Esophagus mucosa (tissue), 1 donor: ENCODE measurements around the gene L3MBTL4. TPM values are rescaled to one million over a fixed set of nuclear protein-coding genes. Genes with fewer than 3 reads are reported as not detected.
"Not testable (repeated sequence)": the region's sequence is repeated elsewhere in the genome, so short reads cannot be mapped to it uniquely, and the experiment has no call there.

Experiments
- ATAC-seq: fragments of 200-7000 bp; cut with Tn5 transposase; one replicate; pipeline ENCODE4 v1.9.1; 2020
- total RNA-seq: library from RNA; stranded (reverse); gene quantifications from one replicate; pipeline ENCODE4 v1.2.4, GENCODE V29; 2023
- donor health status: DM: yes; HTN: yes; CAD: no.

Gene L3MBTL4
- total RNA-seq, 1 donor from 2014 or later, result 4.8 TPM

DNA sequence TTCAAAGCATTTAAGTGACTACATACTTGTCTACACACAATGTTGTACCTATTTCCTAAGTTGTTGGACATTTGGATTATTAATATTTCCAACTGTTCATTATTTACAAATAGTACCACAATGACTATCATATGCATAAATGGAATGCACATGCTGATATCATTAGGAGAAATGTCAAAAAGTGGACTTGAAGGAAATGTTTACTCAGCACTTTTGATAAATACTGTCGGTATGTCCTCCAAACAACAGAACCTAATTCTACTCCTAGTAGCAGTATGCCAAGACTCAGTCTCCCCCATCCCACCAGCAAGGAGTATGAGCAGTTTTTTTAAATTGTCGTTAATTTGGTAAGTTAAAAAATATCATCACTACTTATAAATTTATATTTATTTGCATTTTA, 116.8 kb downstream of the L3MBTL4 start:
- no peak for ATAC-seq

DNA sequence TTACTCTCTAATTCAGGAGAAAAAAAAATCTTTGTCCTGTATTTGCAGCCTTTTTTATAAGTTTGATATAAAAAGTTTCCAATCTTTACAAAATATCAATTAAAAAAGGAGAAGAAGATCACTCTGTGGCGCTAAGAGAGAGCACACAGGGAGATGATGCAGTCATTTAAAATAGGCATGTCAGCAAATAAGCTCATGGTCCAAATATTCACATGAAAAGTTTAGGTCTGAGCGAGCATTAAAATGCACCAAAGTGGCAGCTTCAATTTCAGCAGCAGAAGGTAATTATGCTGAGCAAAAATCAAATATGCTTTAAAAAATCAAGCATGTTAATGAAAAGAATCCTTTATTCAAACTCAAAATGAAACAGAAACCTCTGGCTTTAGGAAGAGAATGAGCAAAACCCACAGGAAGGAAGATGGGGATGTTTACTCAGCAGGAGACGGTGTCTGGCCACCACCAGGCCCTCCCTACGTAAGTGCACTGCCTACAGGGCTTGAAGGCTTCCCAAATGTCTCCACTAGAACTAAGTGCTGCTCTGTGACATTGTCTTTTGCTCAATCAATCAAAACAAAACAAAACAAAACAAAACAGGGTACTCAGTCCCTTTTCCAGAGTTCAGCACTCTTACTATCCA, 120.4 kb downstream of the L3MBTL4 start:
- no peak for ATAC-seq

DNA sequence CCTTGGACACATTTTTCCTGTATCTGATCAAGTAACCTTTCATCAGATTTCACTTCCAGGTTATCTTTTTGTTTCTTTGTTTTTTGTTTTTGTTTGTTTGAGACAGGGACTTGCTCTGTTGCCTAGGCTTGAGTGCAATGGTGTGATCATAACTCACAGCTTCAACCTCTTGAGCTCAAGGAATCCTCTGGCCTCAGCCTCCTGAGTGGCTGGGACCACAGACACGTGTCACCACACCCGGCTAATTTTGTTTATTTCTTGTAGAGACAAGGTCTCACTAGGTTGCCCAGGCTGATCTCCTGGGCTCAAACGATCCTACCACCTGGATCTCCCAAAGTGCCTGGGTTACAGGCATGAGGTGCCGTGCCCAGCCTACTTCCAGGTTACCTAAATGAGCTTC, 124.9 kb downstream of the L3MBTL4 start:
- ATAC-seq, result no peak

DNA sequence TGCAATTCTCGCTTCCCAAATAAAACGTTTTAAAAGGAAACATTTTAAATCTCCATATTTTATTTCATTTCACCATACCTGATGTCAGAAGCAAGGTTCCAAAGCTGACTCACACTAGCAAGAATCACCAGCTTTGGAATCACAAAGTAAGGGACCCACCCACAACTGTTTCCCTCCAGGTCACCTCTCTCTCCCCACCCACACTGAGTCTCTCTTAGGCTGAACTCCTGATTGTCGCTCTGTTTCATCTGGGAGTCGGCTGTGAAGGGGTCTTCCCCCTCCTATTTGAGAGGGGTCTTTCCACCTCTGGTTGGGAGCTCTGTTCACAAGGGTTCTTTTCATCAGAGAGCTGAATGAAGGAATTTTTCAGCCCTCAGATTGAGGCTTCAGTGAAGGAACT, 128.1 kb downstream of the L3MBTL4 start:
- peak; percentile 67 for ATAC-seq

DNA sequence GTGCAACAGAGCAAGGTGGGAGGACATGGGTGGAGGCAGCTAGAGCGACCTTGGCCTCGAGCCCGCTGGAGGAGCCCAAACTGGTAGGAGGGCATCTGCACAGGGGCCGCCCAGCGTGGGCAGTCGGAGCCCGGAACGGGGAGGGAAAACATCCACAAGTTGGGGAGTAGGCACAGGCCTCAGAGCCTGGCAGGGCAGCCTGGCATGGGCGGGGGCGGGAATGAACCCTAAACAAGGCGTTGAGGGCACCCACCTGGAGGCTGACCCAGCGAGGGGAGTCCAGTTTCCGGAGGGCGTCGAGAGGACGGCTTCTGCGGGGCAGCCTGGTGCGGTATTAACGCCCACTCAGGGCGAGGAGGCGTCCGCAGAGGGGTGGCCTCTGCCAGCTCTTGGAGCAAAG, 129.9 kb downstream of the L3MBTL4 start:
- no peak for ATAC-seq

DNA sequence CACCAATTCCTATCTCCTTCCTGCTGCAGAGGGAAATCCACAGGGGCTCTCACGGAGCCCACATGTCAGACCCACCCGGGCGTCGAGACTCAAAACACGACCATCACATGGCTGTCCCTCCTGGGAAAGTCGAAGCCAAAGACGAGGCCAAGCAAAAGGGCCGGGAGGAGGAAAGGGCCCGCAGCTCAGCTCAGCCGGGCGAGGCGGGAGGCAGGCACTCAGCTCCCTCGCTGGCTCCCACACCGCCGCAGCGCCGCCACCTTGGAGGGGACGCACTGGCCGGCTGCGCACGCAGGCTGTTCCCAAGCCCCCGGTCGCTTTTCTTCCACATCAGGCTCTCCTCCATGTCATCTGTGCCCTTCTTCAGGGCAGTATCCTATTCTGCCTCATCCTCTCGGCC, 130.4 kb downstream of the L3MBTL4 start:
- no peak for ATAC-seq

DNA sequence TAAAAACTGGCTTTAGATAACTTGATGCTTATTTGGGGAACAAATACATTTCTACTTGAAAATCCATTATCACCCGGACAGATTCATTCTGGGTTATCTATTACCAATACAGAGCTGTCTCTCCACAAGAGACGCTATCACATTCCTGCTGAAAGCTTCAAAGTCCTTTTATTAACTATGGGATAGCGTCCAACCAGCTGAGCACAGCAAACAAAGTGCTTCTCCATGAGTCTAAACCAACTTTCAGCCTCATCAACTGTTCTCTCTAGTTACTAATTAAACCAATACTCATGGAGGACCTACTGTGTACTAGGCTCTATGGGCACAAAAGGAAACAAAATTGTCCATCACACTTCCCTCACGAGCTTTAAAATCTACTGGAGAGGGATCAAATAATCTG, 132.8 kb downstream of the L3MBTL4 start:
- no peak for ATAC-seq

DNA sequence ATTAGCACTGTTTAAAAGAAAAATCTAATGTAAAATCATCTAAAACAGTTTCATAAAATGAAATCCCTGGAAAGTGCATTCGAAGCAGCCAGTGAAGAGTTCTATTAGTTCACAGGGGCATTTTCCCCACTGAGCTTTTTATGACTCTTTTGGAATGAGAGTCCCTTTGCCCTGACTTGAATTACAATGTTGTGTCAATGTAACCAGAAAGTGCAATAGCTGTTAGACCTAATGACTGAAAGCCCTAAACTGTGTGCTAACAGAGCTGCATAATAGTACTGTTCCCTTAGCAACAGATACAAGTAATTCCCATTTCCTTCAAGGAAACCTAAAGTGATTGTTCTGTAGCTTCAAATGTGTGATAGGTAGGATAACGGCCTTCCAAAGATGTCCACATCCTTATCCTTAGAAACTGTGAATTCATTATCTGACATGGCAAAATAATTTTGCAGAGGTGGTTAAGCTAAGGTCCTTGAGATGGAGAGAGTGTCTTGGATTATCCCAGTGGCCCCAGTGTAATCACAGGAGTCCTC, 134.4 kb downstream of the L3MBTL4 start:
- ATAC-seq, result no peak

DNA sequence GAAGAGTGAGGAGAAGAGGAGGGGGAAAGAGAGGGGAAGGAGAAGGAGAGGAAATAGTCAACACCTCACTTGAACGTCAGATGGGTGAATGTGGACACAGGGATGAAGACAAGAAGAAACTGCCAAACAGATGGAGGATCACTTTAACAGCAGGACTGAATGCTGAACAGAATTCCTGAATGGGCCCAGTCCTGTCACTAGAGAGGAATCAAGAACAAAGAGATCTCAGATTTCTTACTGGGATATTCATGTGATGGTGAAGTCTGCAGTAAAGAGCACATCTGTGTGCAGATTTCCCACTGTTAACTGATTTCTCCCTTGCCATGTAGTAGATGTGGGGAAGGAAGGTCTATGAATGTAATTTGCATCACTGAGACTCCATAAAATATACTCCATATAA, 135.4 kb downstream of the L3MBTL4 start:
- no peak for ATAC-seq

DNA sequence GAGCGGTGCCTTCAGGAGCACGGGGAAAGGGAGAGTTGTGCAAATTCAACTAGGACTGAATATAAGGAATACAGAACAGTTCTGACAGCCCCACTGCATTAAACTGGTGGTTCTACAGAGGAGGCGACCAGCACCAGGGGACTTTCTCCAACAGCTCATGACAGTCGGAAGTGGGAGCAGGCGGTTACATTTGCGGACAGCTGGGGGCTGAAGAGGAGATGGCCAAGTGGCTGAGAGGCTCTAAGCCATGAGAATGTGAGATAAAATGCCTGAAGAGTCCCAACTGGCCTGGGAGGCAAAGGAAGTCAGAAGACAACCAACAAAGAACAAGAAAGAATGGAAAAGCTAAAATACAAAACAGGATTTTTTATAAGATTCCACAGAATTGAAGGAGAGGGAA, 141.3 kb downstream of the L3MBTL4 start:
- ATAC-seq, result no peak

DNA sequence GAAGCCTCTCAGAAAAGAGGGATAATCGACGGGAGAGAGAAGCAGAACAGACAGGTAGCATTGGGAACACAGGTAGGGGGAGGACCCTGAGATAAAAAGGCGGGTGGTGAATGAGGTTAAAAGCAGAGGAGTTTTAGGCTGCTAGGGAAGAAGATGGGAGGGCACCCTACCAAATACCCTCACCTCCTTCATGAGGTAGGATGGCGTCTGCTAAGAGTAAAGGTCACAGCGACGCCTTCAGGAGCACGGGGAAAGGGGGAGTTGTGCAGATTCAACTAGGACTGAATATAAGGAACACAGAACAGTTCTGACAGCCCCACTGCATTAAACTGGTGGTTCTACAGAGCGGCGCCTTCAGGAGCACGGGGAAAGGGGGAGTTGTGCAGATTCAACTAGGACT, 142.6 kb downstream of the L3MBTL4 start:
- ATAC-seq, result not testable (repeated sequence)

DNA sequence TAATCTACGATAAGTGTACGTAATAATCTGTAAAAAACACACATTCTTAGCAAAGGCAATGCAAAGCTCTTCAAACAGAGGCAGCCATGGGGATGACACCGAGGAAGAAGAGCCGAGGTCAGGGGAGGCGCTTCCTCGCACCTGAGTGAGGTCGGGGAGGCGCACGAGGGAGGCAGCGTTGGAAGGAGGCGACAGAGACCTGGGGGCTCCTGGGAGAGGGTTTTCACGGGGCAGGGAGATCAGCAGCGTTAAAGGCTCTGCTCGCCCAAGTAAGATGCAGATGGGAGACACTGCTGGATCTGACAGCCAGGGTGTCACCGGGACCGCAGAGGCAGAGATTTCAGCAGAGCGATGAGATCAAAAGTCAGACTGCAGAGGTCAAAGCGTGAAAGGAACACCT, 143.1 kb downstream of the L3MBTL4 start:
- ATAC-seq, result no peak

DNA sequence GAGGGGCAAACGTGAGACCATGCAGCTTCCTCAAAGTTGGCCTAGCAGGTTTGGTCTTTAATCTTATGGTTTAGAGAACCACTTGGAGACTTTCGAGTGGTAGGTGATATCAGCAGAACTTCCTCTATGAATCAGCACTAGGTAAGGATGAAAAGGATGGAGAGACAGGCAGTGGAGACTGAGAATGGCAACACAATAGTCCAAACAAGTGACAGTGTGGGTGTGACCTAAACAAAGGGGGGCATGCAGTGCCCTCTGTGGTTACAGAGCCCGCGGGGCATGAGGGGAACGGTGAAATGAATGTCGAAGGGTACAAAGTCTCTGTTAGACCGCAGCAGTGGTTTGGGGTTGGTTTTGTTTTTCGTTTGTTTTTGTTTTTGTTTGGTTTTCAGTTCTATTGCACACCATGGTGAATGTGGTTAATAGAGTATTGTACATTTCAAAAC, 143.9 kb downstream of the L3MBTL4 start:
- ATAC-seq, result no peak

DNA sequence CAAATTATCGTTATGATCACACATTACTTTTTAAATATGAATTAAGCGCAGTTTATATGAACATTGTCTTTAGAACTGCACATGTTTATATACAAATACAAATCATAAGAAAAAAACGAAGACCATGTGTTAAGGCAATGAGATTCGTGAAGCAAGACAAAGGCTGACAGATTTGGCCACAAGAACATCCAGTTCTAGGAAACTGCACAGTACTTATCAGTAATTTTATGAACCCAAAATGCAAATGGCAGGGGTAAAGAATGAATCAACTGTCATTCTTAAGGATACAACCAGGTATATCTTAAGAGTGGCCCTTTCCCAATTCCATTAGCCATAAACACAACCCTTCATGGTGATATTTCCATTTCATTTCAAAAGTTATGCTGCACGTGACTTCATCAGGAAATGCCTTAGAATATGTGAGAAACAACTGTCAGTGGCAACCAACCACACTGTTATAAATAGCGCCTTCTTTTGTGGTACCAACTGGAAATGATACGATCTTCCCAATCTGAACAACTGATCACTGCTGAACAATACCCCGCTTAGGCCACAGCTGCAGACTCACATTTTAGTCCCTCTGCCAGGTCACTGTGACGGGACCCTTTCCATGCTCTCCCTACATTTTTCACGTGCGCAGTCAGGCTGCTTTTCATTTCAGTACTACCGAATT, 144.9 kb downstream of the L3MBTL4 start:
- ATAC-seq, result no peak

DNA sequence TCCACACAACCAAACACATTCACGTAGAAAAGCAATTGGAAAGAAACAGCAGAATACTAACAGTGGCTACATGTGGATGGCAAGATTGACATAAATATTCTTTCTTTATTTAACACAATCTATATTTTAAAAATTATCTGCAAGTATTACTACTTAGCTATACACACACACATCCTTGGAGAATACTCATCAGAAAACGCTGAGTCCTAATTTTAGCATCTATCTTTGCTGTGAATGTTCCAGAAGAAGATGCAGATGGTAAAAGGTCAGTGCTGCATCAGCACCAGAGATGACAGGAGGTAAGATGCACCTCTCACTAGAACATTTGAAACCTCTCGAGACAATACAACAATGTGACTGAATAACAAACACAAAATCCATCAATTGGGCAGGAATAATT, 148.5 kb downstream of the L3MBTL4 start:
- ATAC-seq, result no peak

DNA sequence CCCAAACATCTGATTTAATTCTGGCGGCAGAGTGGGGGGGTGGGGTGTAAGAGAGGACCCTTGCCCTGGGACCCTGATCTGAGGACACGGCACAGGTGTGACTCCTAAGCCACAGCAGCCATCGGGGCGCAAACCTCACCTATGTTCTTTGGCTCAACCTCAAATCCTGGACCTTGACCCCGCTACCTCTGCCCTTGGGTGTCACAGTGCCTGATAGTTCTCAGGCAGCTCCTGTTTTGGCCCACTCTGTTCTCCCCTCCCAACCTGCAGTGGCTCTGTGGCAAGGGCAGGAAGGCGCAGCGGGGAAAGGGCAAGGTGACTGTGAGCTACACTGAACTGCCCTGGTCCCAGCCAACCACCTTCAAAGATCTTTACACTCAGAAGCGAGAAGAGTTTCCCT, 152.8 kb downstream of the L3MBTL4 start:
- ATAC-seq, result no peak

DNA sequence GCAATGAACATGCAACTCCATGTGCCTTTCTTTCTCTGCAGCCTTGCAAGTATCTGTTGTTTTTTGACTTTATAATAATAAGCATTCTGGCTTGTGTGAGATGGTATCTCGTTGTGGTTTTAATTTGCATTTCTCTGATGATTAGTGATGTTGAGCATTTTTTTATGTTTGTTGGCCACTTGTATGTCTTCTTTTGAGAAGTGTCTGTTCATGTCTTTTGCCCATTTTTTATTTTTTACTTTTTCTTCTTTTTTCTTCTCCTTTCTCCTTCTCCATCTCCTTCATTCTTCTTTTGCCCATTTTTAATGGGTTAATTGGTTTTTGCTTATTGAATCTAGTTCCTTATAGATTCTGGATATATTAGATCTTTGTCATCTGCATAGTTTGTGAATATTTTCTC, 155.4 kb downstream of the L3MBTL4 start:
- ATAC-seq, result not testable (repeated sequence)

DNA sequence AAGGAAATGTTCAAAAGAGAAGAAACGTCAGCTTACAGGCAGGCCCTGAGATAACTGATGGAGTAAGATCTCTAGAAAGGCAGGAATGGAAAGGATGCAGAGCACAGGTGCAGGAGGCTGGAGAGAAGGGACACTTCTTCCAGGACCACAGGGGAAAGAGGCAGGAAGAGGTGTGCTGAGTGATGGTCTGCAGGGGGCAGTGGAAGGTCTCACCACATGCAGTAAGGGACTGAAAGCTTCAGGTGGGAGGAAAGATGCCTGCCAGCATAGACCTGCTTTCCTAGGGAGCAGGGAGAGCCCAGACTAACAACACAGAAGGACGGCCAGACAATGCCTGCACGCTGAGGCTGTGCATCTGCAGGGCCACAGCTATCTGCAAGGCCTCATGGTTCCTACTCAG, 156.8 kb downstream of the L3MBTL4 start:
- ATAC-seq, result no peak

DNA sequence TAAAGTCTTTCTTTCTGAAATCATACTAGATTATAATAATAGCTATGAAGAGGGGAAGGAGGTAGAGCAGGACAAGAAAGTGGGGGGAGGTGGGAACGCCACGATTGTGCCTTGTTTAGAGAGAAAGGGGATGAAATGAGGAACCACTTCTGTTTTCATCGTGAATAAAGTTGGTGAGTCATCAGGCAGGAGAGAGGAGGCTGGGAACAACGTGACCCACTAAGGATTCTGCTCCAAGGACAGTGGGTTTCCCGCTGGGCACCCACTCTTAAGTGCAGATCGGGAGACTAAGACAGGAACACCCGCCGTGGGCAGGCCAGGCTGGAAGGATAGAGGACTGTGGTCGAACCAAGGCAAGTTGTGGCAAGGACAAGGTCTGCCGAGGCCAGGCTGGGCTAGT, 158.2 kb downstream of the L3MBTL4 start:
- ATAC-seq, result no peak

DNA sequence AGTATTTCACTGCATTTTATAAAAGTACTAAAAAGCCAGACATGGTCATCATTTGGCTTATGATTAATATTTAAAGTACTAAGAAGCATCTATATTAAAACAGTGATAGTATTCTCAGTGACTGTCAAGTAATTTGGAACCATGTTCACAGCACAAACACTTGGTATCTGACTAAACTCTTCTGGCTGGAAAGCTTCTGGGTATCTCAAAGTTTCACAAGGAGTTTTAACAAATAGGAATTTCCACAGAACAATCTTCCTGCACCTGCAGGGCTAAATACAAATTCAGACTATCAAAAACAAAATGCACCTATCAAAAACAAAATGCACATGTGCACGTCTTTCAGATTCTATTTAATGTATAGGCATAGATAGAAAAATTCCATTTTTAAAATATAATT, 158.8 kb downstream of the L3MBTL4 start:
- ATAC-seq, result no peak

DNA sequence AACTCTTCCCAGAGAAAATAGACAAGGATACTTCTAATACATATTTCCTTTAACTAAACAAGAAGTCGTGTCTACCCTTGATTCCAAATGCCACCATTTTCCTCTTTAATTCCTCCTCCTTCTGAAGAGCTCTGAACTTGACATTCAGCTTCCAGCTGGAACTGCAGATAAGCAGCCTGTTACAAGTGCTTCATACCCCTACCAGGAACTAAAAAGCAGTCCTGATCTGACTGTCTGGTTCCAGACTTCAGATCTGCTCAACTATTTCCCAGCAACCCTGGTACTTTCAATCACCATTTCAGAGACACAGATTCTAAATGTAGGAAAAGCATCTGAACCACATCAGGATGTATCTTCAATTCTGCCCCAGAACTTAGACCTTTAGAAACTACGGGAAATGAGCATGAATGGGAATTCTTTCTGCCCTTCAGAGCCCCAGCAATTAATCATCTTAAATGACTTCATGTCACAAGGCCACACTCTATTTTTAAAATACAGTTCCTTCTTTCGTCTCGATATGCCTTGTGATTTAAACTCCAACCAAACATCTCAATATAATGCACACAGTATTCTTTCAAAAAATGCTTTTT, 159.5 kb downstream of the L3MBTL4 start:
- no peak for ATAC-seq

DNA sequence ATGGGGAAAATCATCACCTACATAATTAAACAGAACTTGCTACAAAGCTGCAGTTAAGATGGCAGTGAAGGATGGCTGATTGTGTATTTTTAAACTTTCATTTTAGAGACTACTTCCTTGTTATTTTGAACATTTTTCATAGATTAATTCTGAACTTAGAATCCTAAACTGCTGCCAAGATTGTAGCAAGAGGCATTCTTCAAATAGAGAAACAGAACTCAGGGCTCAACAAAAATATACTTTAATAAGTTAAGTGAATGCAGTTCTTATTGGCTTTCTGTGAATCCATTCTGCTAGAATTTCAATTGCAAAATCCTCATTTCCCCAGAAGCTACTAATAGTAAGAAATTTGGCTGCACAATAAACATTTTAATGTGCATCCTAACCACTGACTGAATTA, 160.3 kb downstream of the L3MBTL4 start:
- no peak for ATAC-seq

DNA sequence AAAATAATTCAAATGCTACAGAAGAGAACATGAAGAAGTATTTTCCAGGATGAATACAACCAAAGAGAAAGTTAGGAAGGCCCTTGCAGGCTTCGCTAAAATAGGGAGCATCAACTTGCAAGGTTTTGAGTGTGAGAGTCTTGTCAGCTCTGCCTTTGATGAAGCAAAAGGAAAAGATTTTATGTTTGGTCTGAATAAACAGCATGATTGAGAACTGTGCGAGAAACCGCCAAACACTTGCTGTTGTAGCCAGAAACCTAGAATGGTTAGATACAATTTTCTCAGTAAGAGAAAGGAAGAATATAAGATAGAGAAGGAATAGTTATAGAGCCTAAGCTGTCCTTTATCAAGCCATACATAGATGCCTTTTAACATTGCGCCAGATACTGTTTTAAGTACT, 163.6 kb downstream of the L3MBTL4 start:
- no peak for ATAC-seq

DNA sequence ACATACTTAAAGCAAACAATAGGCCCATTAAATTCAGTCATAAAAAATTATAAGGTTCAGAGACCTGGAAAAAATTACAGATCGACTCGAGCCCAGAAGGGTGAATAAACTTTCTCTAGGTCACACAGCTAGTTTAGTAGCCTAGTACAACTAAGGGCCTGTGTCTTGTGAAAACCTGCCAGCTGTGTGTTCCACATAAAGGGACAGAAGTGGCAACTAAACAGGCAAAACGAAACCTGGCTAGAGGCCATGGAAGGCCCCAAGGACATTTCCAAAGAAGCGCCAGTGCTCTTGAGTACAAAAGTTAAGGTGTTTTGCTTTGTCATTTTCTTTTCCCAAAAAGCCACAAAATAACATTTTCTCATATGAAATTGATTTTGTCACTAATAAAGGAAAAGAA, 164.9 kb downstream of the L3MBTL4 start:
- ATAC-seq, result no peak
